HG03354 (cell line): ENCODE measurements around the gene KCNG2.

Experiments used
- ATAC-seq: cut with Tn5 transposase; IDR thresholded peaks from one replicate; pipeline ENCODE4 v1.9.1; 2021; ENCODE audit warnings: mild to moderate bottlenecking; ENCODE audit not compliant: unreplicated experiment, poor library complexity, severe bottlenecking

The KCNG2 gene

DNA sequence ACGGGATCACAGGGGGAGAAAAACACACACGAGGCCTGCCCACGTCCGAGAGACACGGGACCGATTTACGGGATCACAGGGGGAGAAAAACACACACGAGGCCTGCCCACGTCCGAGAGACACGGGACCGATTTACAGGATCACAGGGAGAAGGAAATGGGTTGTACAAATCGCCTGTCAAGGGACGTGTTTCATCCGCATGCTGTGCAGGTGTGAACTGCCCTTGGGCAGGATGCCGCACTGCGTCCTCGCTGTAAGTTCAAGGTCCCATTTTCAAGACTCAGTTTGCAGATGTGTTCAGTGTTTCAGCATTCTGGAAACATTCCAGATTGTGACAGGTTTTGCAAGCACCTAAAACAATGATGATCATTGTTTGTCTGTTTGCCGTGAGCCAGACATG is 2.3 kb upstream of the KCNG2 start:
- ATAC-seq: no peak

DNA sequence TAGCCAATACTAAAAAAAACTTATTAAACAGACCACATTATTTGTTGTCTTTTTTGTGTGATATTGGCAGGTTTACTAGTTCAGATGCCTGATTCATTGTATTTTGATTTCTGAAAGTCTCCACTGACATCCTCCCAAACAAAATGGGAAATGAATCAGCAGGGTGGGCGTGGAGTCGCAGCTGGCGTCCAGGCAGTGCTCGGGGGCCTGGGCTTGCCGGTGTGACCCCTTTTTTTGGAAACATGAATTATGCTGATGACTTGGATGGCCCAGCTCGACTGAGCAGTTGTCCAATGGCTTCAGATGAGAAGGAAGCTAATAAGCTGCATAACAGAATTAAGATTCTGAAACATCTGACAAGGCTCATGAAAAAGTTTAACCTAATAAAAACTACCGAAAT is 1.7 kb upstream of the KCNG2 start:
- no peak for ATAC-seq

DNA sequence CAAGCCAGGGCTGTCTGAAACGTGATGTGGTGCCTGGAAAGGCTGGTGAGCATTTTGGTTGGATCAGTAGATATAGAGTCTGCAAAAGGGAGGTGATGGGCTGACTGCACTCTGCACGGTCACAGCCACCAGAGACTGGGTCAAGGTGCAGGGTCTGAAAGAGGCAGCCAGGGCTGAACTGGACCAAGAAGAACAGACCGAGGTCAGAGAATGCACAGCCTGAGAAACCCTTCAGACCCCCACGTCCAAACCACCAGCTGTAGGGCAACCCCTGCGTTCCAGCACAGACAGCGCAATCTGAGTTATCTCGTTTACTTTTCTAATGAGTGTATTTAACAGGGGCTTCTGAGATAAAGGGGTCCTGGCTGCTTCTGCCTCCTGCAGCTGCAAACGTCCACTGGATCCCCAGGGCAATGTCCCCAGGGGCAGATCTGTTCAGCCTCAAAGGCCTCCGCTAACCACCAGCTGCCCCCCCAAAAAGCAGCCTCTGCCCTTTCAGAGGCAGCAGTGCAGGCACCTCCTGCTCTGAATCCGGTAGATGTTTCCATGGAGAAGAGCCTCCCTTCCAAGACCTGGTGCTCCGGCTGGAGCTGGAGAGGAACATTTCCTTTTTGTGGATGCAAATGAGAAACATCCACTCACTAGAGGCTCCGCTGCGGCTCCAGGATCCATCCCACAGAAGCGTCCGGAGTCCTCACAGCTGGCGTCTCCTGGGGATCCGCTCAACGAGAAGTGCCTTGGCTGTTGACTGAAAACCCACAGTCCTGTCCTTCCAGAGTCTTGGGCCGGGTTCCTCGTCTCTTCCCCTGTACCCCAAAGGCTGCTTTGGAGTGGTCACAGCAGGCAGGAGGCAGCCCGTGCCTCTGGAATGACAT is 970 bp upstream of the KCNG2 start:
- no peak for ATAC-seq

DNA sequence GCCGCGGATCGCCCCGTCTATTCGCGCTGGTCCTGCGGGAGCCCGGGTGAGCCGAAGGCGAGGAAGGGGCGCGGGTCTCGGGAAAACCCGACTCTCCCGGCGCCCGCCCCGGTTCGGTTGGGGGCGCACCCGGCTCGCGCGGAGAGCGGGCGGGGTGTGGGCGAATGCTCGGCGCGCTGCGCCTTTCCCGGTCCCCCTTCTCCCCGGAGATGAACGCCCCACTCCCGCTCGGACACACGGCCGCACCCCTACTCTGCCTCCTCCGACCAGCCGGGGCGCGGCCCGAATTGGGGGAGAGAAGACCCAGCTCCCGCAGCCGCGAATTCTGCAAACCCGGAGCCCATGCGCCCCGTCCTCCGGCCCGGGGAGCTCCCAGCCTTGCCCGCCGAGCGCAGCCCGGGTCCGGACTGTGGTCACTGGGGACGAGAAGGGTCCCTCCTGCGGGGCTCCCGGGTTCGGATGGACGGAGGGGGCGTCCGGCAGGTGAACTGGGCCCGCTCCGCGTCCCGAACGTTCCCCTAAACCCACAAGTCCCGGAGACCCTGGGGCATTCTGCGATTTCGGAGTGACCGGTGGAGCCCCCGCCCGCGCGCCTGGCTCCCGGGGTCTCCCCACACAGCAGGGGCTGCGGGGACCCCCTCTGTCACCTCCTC is 734 bp downstream of the KCNG2 start:
- ATAC-seq: no peak

DNA sequence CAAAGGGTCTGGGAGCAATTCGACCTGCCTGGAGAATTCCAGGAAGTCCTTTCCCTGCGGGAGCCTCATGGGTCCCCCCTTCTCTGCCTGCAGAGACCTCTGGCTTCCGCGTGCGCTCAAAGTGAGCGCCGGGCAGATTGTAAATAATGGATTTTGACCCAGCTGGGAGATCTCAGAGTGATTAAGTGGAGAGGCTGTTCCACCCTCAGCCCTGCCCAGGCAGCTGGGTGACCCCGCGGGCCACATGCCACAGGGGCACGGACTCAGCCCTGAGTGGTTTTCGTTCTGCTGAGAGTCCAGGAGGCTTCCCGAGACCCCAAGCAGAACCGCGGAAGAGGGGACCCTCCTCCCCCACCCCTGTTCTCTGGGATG is 1.2 kb downstream of the KCNG2 start:
- ATAC-seq: no peak

DNA sequence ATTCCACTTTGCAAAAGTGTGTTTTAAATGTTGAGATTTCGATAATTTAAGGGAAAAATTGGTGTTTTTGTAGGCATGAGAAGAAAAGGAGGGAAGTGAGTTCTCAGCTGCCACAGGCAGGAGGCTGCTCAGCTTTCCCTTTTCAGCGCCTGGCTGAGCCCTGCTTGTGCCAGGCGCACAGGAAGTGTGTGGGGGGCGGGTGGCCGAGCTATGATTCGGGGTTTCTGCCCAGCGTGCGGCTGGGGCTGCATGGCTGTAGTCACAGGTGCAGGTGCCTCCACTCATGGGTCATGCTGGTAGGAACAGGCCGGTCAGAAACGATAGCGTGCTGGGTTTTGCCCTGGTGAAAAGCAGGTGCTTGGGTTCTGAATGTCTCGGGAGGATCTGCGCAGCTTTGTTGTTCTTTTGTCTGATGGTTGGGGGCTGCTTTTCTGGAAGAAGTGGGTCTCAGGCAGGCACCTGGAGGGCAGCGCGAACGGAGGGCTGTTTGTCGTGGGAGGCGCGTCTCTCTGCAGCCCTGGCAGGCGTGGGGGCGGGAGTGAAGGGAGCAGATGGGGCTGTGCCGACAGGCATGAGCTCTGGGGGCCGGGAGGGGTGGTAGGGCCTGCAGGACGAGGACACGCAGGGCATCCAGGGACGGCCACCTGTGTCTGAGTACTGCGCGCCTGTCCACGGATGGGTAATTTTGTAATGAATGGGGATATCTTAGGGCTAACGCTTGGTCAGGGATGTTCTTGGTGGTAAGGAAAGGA is 2.1 kb downstream of the KCNG2 start:
- no peak for ATAC-seq

DNA sequence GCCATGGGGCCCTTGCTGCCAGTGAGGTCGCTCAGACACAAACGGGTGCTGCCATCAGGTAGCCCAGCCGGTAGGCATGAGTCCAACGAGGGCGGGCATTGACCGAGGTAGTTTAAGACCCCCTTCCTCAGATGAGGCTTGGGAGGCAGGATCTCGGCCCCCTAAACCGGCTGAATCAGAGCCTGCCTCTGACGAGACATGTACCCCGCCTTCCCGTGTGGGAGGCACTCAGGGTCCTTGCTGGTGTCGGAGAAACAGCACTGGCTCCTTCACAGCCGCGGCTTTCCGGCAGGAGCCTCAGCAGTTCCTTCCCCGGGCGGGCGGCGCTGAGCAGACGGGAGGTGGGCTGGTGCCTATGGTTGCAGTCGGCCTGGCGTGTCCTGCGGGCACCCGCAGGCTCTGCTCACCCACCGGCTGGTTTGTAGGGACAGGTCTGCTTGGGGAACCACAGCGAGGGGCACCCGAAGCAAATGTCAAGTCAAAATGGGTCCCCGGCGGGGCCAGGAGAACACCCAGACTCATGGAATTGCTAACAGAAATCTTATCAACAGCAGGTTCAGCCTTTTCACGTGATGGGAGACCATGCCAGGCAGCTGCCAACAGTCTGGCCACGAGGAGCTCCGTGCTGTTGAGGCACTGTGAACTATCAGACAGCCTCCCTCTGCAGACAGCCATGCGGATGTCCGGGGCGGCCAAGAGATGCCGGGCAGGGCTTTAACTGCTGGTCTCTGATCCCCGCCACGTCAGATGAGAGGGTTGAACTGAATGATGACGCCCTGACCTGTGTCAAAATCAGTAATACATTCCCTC is 2.8 kb downstream of the KCNG2 start:
- ATAC-seq: no peak

DNA sequence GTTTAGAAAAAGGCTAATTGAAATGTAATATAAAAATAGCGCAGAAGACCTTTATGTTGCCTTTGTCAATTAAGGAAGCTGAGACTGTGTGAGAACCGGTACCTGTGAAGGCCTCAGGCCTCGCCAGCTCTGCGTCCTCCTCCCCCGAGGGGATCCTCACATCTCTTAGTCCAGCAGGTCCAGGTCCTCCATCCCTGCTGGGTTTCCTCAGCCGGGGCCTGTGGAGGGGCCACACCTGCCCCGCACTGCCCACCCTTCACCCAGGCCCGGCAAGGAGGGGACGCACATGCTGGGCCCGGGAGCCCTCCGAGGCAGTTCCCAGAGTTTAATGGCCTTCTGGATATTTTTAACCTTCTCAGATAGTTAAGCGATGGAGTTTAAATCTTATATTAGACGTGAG is 3.5 kb downstream of the KCNG2 start:
- ATAC-seq: no peak

DNA sequence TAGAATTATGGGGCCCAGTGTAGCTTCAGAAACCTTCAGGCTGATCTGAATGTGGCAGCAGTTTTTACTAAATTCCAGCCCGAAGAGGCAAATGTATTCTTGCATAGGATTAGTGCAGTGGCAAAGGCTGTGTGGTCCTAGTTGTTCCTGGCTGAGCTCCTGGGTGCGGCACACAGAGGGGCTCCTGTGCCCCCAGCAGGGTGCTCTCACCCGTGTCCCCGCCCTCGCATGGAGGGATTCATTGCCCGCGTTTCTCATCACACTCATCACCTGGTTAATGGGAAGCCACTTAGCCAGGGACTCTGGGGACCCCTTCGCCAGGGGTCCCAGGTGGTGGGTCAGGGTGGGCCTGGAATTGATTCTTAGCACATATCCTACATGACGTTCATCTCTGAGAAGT is 3.9 kb downstream of the KCNG2 start:
- no peak for ATAC-seq

DNA sequence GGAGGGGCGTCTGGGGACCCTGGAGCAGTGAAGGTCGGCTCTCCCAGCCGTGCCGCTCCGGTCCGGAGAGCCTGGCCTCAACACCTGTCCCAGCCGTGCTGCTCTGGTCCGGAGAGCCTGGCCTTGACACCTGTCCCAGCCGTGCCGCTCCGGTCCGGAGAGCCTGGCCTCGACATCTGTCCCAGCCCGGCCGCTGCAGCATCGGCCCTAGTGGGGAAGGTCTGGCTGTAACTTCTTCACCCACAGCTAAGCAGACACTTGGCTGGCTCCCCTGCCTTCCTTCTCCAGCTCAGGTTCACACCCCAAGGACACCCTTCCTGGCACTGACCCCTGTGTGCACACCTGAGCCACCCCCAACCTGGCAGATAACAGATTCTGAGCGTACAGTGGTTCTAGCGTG is 4.6 kb downstream of the KCNG2 start:
- ATAC-seq: no peak

DNA sequence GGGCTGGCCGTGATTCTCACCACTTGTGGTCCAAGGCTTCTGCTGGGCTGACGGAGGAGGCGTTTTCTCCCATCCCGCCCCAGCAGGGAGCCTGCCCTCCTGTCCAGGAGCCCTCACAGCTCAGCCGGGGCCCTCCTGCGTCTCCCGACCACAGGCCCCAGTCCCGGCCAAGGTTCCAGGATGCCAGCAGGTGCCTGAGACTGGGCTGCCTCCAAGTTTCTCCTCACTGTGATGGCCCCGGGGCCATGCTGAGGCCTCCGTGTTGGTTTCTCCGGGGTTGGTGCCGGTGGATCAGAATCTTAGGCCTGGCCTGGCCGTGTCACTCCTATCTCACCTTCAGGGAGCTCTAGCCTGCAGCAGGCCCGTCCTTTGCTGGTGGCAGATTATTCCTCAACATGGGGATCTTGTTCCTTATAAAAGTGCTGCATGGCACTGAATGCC is 5.9 kb downstream of the KCNG2 start:
- no peak for ATAC-seq

DNA sequence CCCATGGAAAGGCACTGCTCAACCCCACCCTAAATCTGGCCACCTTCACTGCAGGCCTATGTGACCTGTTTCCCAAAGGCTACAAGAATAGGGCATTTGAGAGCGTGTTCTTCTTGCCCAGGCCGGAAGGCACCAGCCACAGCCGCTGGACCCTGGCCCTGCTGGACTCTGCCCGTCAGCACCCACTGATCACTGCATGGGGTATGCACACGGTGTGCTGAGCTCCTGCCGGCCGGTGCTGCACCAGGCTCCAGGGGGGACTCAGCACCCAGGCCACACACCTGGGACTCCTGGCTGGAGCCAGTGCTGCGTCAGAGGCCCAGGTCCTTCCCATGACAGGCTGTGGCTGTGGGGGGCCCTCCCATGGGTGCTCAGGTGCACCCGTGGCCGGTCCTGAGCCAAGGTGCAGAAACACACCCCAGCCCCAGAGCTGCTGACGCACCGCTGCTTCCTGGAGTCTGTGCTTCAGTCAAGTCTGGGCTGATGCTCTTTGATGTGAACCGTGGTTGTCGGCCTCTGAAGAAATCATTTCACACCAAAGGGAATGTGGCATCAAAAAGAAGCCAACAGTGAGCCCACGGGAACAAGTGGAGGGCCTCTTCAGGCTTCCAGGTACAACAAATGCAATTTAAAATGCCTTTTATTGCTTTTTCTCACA is 6.5 kb downstream of the KCNG2 start:
- no peak for ATAC-seq

DNA sequence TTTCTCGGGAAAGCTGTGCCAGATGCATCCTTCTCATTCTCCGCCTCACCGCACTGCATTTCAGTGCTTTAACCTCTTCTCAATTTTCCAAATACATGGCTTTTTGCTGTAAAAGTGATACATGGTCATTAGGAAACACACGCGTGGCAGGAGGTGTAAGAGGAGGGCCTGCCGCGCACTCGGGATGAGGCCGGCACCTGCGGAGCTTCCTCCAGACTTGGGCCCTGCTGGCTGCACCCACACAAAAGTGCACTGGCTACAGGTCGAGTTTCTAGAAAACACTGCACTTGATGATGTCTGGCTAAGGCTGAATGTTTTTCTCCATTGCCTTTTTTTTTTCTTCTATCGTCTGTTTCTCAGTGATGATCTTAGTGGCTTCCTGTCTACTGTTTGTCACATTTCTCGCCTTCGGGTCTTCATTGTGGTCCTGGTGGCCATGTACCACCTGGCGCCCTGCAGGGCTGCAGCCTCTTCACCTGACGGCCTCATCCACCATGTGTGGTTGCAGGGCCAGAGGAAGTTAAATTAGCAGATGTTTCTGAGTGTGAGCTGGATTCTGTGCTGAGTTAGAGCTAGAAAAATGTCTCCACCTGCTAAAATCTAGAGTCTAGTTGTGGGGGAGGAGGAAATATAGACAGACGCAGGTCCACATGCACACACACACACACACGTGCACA is 7.6 kb downstream of the KCNG2 start:
- no peak for ATAC-seq

DNA sequence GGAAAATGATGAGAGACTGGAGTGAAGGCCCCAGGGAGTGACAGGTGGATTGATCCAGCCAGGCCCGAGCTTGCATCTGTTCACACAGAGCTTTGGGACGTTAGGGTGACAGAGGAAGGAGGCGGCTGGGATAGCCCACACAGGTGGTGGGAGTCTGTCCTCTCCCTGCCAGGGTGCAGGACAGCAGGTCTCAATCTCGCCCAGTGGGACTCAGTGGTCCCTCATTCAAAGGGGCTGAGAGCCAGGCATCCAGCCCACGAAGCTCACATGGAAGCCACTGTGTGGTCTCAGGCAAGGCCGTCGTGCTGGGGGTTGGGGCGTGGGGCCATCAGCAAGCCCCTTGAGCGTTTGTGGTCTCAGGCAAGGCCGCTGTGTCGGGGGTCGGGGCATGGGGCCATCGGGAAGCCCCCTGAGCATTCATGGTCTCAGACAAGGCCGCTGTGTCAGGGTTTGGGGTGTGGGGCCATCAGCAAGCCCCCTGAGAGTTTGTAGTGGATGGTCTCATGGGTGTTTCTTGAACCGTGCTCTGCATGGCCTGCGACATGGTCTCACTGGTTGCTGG is 8.3 kb downstream of the KCNG2 start:
- no peak for ATAC-seq

DNA sequence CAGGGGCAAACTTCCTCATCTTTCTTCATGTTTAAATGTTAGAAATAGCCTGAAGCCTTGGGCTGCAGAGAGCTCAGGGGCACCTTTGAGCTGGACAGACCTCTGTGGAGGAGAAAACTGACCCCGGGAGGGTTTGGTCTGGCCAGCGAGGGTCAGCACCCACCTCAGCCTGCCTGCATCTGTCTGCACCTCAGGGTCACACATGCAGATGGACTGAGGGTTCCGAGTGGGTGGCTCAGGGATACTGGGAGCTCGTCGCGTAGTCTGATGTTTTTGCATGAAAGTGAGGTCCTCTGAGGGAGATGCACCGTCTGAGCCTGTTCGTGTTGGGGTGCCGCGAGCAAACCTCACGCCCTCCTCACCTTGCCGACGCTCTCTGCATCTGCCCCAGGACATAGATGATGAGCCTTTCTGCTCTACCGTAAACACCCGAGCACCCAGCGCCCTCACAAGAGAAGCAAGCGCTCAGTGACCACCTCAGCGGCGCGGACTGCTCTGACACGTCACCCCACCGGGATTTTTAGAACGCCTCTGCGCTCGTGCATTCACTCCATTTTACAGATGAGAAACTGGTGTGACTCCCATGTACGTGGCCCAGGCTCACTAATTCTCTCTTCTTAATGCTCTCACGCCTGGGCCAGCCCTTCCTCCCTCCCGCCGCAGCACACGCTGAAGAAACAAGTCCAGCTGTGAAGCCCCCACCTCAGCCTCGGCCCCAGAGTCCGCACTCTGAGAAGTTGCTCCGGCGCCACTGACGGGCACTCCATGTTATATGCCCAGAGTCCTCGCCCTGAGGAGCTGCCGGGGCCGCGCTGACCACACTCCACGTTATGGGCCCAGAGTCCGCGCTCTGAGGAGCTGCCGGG is 9.5 kb downstream of the KCNG2 start:
- ATAC-seq: no peak

DNA sequence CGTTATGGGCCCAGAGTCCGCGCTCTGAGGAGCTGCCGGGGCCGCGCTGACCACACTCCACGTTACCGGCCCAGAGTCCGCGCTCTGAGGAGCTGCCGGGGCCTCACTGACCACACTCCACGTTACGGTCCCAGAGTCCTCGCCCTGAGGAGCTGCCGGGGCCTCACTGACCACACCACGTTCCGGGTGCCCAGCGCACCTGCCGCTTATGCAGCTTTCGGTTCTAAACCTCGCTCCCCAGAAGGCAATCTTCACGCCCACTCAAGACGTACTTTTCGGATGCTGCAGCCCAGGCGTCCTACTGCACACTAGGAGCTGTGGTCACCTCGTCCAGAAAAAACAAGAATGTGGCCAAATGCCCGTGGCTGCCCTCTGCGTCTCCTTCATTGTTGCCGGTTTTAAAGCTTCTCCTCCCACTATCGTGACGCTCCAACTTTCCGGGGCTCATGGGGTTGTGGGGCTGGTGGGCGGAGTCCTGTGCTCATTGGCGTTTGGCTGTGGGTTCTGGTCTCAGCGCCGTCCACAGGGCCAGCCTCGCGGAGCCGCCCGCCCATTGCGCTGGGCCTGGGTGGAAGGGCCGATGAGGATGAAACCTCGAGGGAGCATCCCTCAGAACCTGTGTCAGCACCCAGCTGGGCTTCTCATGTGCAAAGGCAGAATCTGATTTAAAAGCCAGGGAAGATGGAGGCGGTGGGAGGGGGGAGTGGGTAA is 11.9 kb downstream of the KCNG2 start:
- ATAC-seq: no peak

DNA sequence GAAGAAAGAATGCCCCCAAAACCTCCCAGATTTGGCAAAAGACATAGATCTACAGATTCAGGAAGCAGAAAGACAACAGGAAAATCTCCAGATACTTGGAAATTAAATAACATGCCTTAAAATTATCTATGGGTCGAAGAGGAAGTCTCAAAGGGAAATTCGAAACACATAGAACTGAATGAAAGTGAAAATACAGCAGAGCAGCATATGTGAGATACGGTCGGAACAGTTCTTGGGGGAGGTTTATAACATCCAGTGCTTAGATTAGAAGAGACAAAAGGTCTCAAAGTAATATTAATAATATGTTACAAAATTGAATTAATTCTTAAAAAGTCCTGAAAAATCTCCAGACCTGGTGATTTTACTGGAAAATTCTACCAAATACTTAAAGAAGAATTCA is 14.3 kb downstream of the KCNG2 start:
- ATAC-seq: no peak
